WTC11 (cell line): Measurements from ENCODE around the gene PRDX2. TPM values are rescaled to one million over a fixed set of nuclear protein-coding genes. Genes with fewer than 3 reads are reported as not detected.

Experiments
- ATAC-seq: fragments of 200-7000 bp; cut with Tn5 transposase; 2 replicates; pipeline ENCODE4 v1.10.0; 2021; ENCODE audit warnings: mild to moderate bottlenecking, moderate library complexity
- CTCF ChIA-PET: fragments of 300-600 bp; sonication (Branson Sonifier 250); formaldehyde crosslinking; loops from one replicate; lab custom pipeline; 2021; ENCODE audit warnings: antibody characterized with exemption; lab: Charles Lee
- POLR2A ChIA-PET: fragments of 350-600 bp; sonication (Branson Sonifier 250); formaldehyde crosslinking; loops from one replicate; lab custom pipeline; 2021; ENCODE audit warnings: antibody characterized with exemption; lab: Charles Lee
- DNase-seq: peaks from one replicate; pipeline ENCODE4 v3.0.0; 2021; ENCODE audit warnings: low spot score
- H3K27ac Mint-ChIP-seq: 2 replicates; pipeline ENCODE4 v1.8.0; 2021; ENCODE audit warnings: mixed read lengths
- H3K27me3 Mint-ChIP-seq: 2 replicates; pipeline ENCODE4 v1.8.0; 2021; ENCODE audit warnings: low read depth, mild to moderate bottlenecking, moderate library complexity, mixed read lengths
- H3K36me3 Mint-ChIP-seq: 2 replicates; pipeline ENCODE4 v1.8.0; 2021; ENCODE audit warnings: mixed read lengths
- H3K4me1 Mint-ChIP-seq: 2 replicates; pipeline ENCODE4 v1.8.0; 2022; ENCODE audit warnings: mixed read lengths
- H3K4me3 Mint-ChIP-seq: 2 replicates; pipeline ENCODE4 v1.8.0; 2021; ENCODE audit warnings: mild to moderate bottlenecking, moderate library complexity, mixed read lengths
- H3K9me3 Mint-ChIP-seq: 2 replicates; pipeline ENCODE4 v1.8.0; 2021; ENCODE audit warnings: mixed read lengths
- CREM ChIP-seq: sonication (generic); formaldehyde crosslinking; IDR thresholded peaks from 2 replicates; pipeline ENCODE4 v1.8.1; 2022; ENCODE audit warnings: mild to moderate bottlenecking, missing genetic modification reagents, moderate library complexity
- GRHL2 ChIP-seq: fragments of 250-450 bp; sonication (Bioruptor Pico); IDR thresholded peaks from 2 replicates; pipeline ENCODE4 v1.8.0; 2022; ENCODE audit warnings: mild to moderate bottlenecking, moderate library complexity; ENCODE audit not compliant: insufficient replicate concordance, severe bottlenecking
- GTF2I ChIP-seq: fragments of 250-450 bp; sonication (Bioruptor Pico); conservative IDR thresholded peaks from 2 replicates; pipeline ENCODE4 v1.4.0; 2021; ENCODE audit warnings: mild to moderate bottlenecking
- IRF2 ChIP-seq: sonication (generic); formaldehyde crosslinking; IDR thresholded peaks from 2 replicates; pipeline ENCODE4 v1.8.0; 2022; ENCODE audit warnings: low read depth, missing genetic modification reagents, borderline replicate concordance
- KAT7 ChIP-seq: sonication (generic); formaldehyde crosslinking; IDR thresholded peaks from 2 replicates; pipeline ENCODE4 v1.8.1; 2023; ENCODE audit warnings: missing genetic modification reagents, mild to moderate bottlenecking, borderline replicate concordance
- MYBL2 ChIP-seq: sonication (generic); formaldehyde crosslinking; IDR thresholded peaks from 2 replicates; pipeline ENCODE4 v1.8.1; 2023; ENCODE audit warnings: mild to moderate bottlenecking, moderate library complexity, missing genetic modification reagents
- NFATC4 ChIP-seq: fragments of 250-450 bp; sonication (Bioruptor Pico); IDR thresholded peaks from 2 replicates; pipeline ENCODE4 v1.9.0; 2021; ENCODE audit warnings: mild to moderate bottlenecking
- NR1H2 ChIP-seq: sonication (generic); formaldehyde crosslinking; IDR thresholded peaks from 2 replicates; pipeline ENCODE4 v1.9.0; 2021; ENCODE audit warnings: mild to moderate bottlenecking, moderate library complexity, missing genetic modification reagents
- NR2C2 ChIP-seq: sonication (generic); formaldehyde crosslinking; IDR thresholded peaks from 2 replicates; pipeline ENCODE4 v1.8.0; 2022; ENCODE audit warnings: mild to moderate bottlenecking, missing genetic modification reagents
- SP1 ChIP-seq: sonication (generic); formaldehyde crosslinking; conservative IDR thresholded peaks from 2 replicates; pipeline ENCODE4 v1.8.1; 2022; ENCODE audit warnings: missing genetic modification reagents
- ZNF232 ChIP-seq: sonication (generic); formaldehyde crosslinking; IDR thresholded peaks from 2 replicates; pipeline ENCODE4 v1.8.0; 2022; ENCODE audit warnings: mild to moderate bottlenecking, missing genetic modification reagents
- ZNF416 ChIP-seq: fragments of 250-450 bp; sonication (Bioruptor Pico); IDR thresholded peaks from 2 replicates; pipeline ENCODE4 v1.9.0; 2021; ENCODE audit warnings: mild to moderate bottlenecking, inconsistent platforms
- ZNF423 ChIP-seq: fragments of 250-450 bp; sonication (Bioruptor Pico); IDR thresholded peaks from 2 replicates; pipeline ENCODE4 v2.1.2; 2022; ENCODE audit warnings: mild to moderate bottlenecking, moderate library complexity
- total RNA-seq: library from RNA; stranded (reverse); gene quantifications from 3 replicates; pipeline ENCODE4 v1.2.3, GENCODE V29; 2021
- TF ChIP-seq, protein P1 (sequence below): fragments of 250-450 bp; sonication (Bioruptor Pico); IDR thresholded peaks from 2 replicates; pipeline ENCODE4 v1.8.0; 2021; ENCODE audit warnings: mild to moderate bottlenecking
- TF ChIP-seq, protein P2 (sequence below): sonication (generic); formaldehyde crosslinking; IDR thresholded peaks from 2 replicates; pipeline ENCODE4 v1.8.0; 2023; ENCODE audit warnings: mild to moderate bottlenecking, missing genetic modification reagents
- TF ChIP-seq, protein P3 (sequence below): sonication (generic); formaldehyde crosslinking; IDR thresholded peaks from 2 replicates; pipeline ENCODE4 v1.8.1; 2023; ENCODE audit warnings: mild to moderate bottlenecking, missing genetic modification reagents
- TF ChIP-seq, protein P4 (sequence below): fragments of 250-450 bp; sonication (Bioruptor Pico); IDR thresholded peaks from 2 replicates; pipeline ENCODE4 v1.9.0; 2021; ENCODE audit warnings: mild to moderate bottlenecking
- TF ChIP-seq, protein P5 (sequence below): fragments of 250-450 bp; sonication (Bioruptor Pico); IDR thresholded peaks from 2 replicates; pipeline ENCODE4 v1.9.0; 2021; ENCODE audit warnings: mild to moderate bottlenecking

The PRDX2 gene
- total RNA-seq, 1 experiment from 2014 or later: 378 TPM

DNA sequence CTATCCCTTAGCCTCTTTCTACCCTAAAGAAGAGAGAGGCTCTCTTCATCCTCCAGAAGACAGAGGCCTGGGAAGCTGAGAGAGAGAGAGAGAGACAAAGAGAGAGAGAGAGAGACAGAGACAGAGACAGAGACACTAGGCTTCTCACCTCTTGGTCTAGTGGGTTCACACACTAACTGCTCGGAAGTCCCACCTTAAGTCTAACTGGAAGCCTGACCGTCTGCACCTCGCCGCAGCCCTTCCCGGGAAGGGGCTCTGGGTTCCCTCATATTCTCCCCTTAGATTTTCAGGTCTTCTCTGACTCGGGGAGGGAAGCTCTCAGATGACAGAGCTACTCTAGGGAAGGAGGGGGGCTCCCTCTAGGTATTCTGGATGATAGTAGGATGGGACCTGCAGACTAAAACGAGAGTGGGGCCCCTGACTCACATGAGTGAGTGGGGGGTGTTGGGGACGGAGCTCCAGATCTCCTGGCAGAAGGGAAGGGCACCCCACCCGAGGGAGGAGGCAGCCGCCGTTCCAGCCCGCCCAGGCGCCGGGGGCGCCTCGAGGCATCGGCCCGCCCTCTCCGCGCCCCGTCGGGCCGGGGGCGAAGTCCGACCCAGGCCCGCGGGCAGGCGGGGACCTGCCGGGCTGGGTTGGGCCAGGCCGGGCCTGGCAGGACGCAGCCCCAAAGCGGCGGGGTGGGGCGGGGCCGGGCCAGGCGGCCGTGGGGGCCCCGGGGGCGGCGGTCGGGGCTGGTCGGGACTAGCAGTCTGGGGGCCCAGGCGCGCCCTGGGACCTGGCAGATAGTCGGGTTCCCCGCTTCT, 12.3 kb downstream of the PRDX2 start:
- peak overlapping the region; percentile 84 for H3K4me3 Mint-ChIP-seq
- H3K36me3 Mint-ChIP-seq: no peaks in the 10 kb centered on the region
- peak overlapping the region; percentile 63 for H3K27ac Mint-ChIP-seq
- DNase-seq (peak; percentile 37), ATAC-seq (peak; percentile 7)
- CTCF ChIA-PET: interaction anchor here (1.0 to 3.4 kb wide), 8 partner anchors 12 to 96 kb away, joined by 3 to 29 read pairs (median 8); partner anchors contain the start of gene HOOK2
- TF ChIP-seq GRHL2 (no peak), SP1 (CRISPR knock-in tag) (no peak), GTF2I (CRISPR knock-in tag) (peak; percentile 82; the same call in 1 of the 2 replicates), NR2C2 (CRISPR knock-in tag) (no peak), NR1H2 (CRISPR knock-in tag) (no peak), NFATC4 (CRISPR knock-in tag) (no peak)
- TF ChIP-seq, protein P1, sequence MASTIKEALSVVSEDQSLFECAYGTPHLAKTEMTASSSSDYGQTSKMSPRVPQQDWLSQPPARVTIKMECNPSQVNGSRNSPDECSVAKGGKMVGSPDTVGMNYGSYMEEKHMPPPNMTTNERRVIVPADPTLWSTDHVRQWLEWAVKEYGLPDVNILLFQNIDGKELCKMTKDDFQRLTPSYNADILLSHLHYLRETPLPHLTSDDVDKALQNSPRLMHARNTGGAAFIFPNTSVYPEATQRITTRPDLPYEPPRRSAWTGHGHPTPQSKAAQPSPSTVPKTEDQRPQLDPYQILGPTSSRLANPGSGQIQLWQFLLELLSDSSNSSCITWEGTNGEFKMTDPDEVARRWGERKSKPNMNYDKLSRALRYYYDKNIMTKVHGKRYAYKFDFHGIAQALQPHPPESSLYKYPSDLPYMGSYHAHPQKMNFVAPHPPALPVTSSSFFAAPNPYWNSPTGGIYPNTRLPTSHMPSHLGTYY (CRISPR knock-in tag): no peak
- peaks cover 26% of the 10 kb centered on the region for H3K4me1 Mint-ChIP-seq
- H3K27me3 Mint-ChIP-seq: peaks cover 27% of the 10 kb centered on the region
- no peaks in the 10 kb centered on the region for H3K9me3 Mint-ChIP-seq
- POLR2A ChIA-PET: interaction anchor here (1.4 to 1.7 kb wide), 3 partner anchors 11 to 23 kb away, joined by 3 to 5 read pairs (median 4); no protein-coding TSS in a partner anchor

DNA sequence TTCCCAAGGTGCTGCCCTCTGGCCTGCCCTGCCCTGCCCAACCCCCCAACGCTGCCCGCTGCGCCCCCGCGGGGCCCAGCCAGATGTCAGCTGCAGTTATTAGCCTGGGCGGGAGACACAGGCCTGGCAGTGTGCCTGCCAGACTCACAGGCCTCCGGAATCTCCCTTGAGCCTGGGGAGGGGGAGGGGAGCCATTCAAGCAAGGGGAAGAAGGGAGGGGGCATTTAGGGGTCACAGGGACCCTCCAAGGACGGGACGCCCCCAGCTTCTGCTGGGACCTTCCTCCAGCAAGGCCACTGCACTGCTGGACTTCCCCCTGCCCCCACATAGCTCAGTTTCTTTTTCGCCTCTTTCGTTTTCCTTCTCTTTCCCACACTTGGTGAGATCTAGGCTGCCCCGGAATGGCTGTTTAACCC, 12.9 kb downstream of the PRDX2 start:
- H3K4me1 Mint-ChIP-seq: peaks cover 23% of the 10 kb centered on the region
- peak overlapping the region; percentile 78 for H3K4me3 Mint-ChIP-seq
- H3K36me3 Mint-ChIP-seq: no peaks in the 10 kb centered on the region
- ChIA-PET CTCF (interaction anchor here (0.6 to 3.4 kb wide), 9 partner anchors 11 to 97 kb away, joined by 3 to 29 read pairs (median 7); partner anchors contain the start of gene HOOK2), POLR2A (interaction anchor here (1.4 to 1.7 kb wide), 3 partner anchors 11 to 23 kb away, joined by 3 to 5 read pairs (median 4); no protein-coding TSS in a partner anchor)
- H3K27me3 Mint-ChIP-seq: peaks cover 24% of the 10 kb centered on the region
- no peak for ATAC-seq
- DNase-seq: peak; percentile 53
- no peaks in the 10 kb centered on the region for H3K9me3 Mint-ChIP-seq
- no peak for TF ChIP-seq MYBL2 (CRISPR knock-in tag)
- TF ChIP-seq ZNF232 (CRISPR knock-in tag): no peak
- TF ChIP-seq KAT7 (CRISPR knock-in tag): no peak
- peak; percentile 42; the same call in 1 of the 2 replicates for TF ChIP-seq ZNF423 (CRISPR knock-in tag)
- TF ChIP-seq, protein P2, sequence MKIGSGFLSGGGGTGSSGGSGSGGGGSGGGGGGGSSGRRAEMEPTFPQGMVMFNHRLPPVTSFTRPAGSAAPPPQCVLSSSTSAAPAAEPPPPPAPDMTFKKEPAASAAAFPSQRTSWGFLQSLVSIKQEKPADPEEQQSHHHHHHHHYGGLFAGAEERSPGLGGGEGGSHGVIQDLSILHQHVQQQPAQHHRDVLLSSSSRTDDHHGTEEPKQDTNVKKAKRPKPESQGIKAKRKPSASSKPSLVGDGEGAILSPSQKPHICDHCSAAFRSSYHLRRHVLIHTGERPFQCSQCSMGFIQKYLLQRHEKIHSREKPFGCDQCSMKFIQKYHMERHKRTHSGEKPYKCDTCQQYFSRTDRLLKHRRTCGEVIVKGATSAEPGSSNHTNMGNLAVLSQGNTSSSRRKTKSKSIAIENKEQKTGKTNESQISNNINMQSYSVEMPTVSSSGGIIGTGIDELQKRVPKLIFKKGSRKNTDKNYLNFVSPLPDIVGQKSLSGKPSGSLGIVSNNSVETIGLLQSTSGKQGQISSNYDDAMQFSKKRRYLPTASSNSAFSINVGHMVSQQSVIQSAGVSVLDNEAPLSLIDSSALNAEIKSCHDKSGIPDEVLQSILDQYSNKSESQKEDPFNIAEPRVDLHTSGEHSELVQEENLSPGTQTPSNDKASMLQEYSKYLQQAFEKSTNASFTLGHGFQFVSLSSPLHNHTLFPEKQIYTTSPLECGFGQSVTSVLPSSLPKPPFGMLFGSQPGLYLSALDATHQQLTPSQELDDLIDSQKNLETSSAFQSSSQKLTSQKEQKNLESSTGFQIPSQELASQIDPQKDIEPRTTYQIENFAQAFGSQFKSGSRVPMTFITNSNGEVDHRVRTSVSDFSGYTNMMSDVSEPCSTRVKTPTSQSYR: no peak
- TF ChIP-seq ZNF416 (CRISPR knock-in tag): no peak
- TF ChIP-seq, all 79 proteins: peak for 1
- peak overlapping the region; percentile 63 for H3K27ac Mint-ChIP-seq

DNA sequence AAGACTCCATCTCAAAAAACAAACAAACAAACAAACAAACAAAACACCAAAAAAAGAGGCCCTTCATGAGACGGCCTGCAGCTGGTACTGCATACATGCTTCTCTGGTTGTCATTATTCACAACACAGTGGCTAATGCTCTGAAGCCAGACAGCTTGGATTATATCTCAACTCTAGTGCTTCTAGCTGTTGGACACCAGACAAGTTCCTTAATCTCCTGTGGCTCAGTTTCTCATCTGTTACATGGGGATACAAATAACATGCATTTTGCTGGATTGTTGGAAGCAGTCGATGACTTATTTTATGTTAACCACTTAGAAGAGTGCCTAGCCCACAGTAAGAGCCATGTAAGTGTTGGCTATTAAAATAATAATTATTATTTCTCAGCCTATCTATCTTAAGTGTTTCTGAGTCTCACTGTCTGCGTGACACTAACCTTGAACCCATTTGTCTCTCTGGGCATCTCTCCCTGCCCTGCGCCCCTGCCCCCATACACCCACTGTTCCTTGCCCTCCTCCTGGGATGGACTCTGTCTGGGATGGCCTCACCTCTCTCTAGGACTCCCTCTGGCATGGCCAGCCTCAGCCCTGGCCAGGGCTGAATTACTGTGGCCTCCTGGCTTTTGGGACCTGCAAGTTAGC, 13.4 kb downstream of the PRDX2 start:
- DNase-seq (no peak), ATAC-seq (no peak)
- Mint-ChIP-seq H3K9me3 (no peaks in the 10 kb centered on the region), H3K4me3 (no peak overlapping the region; the same call in 1 of the 2 replicates), H3K36me3 (no peaks in the 10 kb centered on the region), H3K27ac (no peak overlapping the region), H3K4me1 (peaks cover 25% of the 10 kb centered on the region), H3K27me3 (peaks cover 22% of the 10 kb centered on the region)
- CTCF ChIA-PET: interaction anchor here (0.6 to 3.4 kb wide), 10 partner anchors 8 to 97 kb away, joined by 3 to 29 read pairs (median 6); partner anchors contain the start of gene HOOK2
- POLR2A ChIA-PET: interaction anchor here (1.3 to 1.7 kb wide), 4 partner anchors 10 to 22 kb away, joined by 3 to 5 read pairs (median 4); no protein-coding TSS in a partner anchor
- TF ChIP-seq, protein P3, sequence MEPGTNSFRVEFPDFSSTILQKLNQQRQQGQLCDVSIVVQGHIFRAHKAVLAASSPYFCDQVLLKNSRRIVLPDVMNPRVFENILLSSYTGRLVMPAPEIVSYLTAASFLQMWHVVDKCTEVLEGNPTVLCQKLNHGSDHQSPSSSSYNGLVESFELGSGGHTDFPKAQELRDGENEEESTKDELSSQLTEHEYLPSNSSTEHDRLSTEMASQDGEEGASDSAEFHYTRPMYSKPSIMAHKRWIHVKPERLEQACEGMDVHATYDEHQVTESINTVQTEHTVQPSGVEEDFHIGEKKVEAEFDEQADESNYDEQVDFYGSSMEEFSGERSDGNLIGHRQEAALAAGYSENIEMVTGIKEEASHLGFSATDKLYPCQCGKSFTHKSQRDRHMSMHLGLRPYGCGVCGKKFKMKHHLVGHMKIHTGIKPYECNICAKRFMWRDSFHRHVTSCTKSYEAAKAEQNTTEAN: no peak
- TF ChIP-seq, protein P4, sequence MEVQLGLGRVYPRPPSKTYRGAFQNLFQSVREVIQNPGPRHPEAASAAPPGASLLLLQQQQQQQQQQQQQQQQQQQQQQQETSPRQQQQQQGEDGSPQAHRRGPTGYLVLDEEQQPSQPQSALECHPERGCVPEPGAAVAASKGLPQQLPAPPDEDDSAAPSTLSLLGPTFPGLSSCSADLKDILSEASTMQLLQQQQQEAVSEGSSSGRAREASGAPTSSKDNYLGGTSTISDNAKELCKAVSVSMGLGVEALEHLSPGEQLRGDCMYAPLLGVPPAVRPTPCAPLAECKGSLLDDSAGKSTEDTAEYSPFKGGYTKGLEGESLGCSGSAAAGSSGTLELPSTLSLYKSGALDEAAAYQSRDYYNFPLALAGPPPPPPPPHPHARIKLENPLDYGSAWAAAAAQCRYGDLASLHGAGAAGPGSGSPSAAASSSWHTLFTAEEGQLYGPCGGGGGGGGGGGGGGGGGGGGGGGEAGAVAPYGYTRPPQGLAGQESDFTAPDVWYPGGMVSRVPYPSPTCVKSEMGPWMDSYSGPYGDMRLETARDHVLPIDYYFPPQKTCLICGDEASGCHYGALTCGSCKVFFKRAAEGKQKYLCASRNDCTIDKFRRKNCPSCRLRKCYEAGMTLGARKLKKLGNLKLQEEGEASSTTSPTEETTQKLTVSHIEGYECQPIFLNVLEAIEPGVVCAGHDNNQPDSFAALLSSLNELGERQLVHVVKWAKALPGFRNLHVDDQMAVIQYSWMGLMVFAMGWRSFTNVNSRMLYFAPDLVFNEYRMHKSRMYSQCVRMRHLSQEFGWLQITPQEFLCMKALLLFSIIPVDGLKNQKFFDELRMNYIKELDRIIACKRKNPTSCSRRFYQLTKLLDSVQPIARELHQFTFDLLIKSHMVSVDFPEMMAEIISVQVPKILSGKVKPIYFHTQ (CRISPR knock-in tag): no peak
- TF ChIP-seq, protein P5, sequence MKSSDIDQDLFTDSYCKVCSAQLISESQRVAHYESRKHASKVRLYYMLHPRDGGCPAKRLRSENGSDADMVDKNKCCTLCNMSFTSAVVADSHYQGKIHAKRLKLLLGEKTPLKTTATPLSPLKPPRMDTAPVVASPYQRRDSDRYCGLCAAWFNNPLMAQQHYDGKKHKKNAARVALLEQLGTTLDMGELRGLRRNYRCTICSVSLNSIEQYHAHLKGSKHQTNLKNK (CRISPR knock-in tag): no peak
- TF ChIP-seq CREM (CRISPR knock-in tag) (no peak), IRF2 (CRISPR knock-in tag) (no peak)
- TF ChIP-seq, protein P2: no peak
